ENCODE data around the gene LILRB1. TPM values are rescaled to one million over a fixed set of nuclear protein-coding genes. Genes with fewer than 3 reads are reported as not detected.

Gene LILRB1
- total RNA-seq, 4 donors from 2014 or later, result 0.10 to 0.69 (median 0.50) TPM

- DNase-seq (ENCODE audit: low spot score in 2 of 2), result no peak
- 56 to 59% methylated on average over 7 of the region's 7 CpGs for WGBS, 2 donors
- TF ChIP-seq POLR2A (IDR thresholded peaks at IDR 0.05), result no peak
- no peak for TF ChIP-seq CTCF (IDR thresholded peaks at IDR 0.05)
- no peak overlapping the region for H3K4me3 ChIP-seq (ENCODE audit: low read depth, poor library complexity, severe bottlenecking)
- intact Hi-C loops (cut with DNase I; ENCODE audit: low total_unique reads), result no loop called here
Observed at GRCh38 chr19:54682306-54682856, 52.1 kb downstream of the LILRB1 start.

- H3K4me3 ChIP-seq (ENCODE audit: low read depth, poor library complexity, severe bottlenecking), result no peak overlapping the region
- intact Hi-C loops (cut with DNase I; ENCODE audit: low total_unique reads), result no loop called here
- DNase-seq (ENCODE audit: low spot score in 2 of 2), result no peak
- no peak for TF ChIP-seq CTCF (IDR thresholded peaks at IDR 0.05)
- TF ChIP-seq POLR2A (IDR thresholded peaks at IDR 0.05), result no peak
- 24 to 29% methylated on average over 3 of the region's 3 CpGs for WGBS, 2 donors
Observed at GRCh38 chr19:54684527-54684926, 54.2 kb downstream of the LILRB1 start.

Small RNA genes within 50 kb of the gene (microRNA-seq; reads per million reads assigned to microRNA genes)
- gene MIR8061 (ENCODE audit: borderline number of aligned reads in 1 of 2, borderline replicate concordance in 2 of 2), result 0 reads per million in 2 donors

Other genes with a start within 250 kb of the LILRB1 start
- 10 to 100 TPM in 2 of 4 donors, 1 to 10 TPM in 1, under 1 TPM in 1; 0.63 to 17.8 (median 10.8) TPM for gene TTYH1, start 215.0 kb upstream of the LILRB1 start, total RNA-seq
- gene LENG8, start 181.3 kb upstream of the LILRB1 start, total RNA-seq, result 100 to 1,000 TPM in 1 of 4 donors, 10 to 100 TPM in 3; 57.9 to 195 (median 64.1) TPM
- gene LENG9, start 166.7 kb upstream of the LILRB1 start, total RNA-seq, result 1 to 10 TPM; 4.5 to 9.2 (median 6.5) TPM
- gene CDC42EP5, start 157.2 kb upstream of the LILRB1 start, total RNA-seq, result 10 to 100 TPM in 2 of 4 donors, 1 to 10 TPM in 2; 5.5 to 21.8 (median 9.6) TPM
- not detected for gene LAIR2, start 127.7 kb upstream of the LILRB1 start, total RNA-seq
- gene LILRA2, start 56.7 kb upstream of the LILRB1 start, total RNA-seq, result 1 to 10 TPM in 1 of 4 donors, under 1 TPM in 2, not detected in 1; 0.17 to 1.8 (median 0.93) TPM
- under 1 TPM in 1 of 4 donors, not detected in 3; 0.23 TPM for gene LILRA1, start 36.9 kb upstream of the LILRB1 start, total RNA-seq
- 1 to 10 TPM in 1 of 4 donors, under 1 TPM in 3; 0.15 to 1.6 (median 0.78) TPM for gene LILRB4, start 32.5 kb downstream of the LILRB1 start, total RNA-seq
- not detected for gene KIR3DL3, start 94.0 kb downstream of the LILRB1 start, total RNA-seq
- gene KIR2DL3, start 108.0 kb downstream of the LILRB1 start, total RNA-seq, result not detected
- gene KIR2DL1, start 139.3 kb downstream of the LILRB1 start, total RNA-seq, result not detected
- gene KIR2DL4, start 173.1 kb downstream of the LILRB1 start, total RNA-seq, result not detected
- not detected for gene KIR3DL1, start 186.0 kb downstream of the LILRB1 start, total RNA-seq
- gene KIR2DS4, start 202.2 kb downstream of the LILRB1 start, total RNA-seq, result not detected
- under 1 TPM in 1 of 4 donors, not detected in 3; 0.19 TPM for gene KIR3DL2, start 220.0 kb downstream of the LILRB1 start, total RNA-seq
- 1 to 10 TPM in 1 of 4 donors, not detected in 3; 1.1 TPM for gene FCAR, start 243.8 kb downstream of the LILRB1 start, total RNA-seq

Measured in lower leg skin (tissue), 4 donors.